Left lung (tissue), 10 donors: ENCODE results near the gene HIVEP1. TPM values are rescaled to one million over a fixed set of nuclear protein-coding genes. Genes with fewer than 3 reads are reported as not detected.

Experiments used
- ATAC-seq: fragments of 200-7000 bp; cut with Tn5 transposase; one replicate; pipeline ENCODE4 v1.9.1; 2020; ENCODE audit warnings: moderate library complexity
- DNase-seq, 4 donors: peaks; one replicate each; pipeline ENCODE4 v3.0.0-alpha.2; 2013 to 2020
- H3K27ac ChIP-seq, 2 donors: fragments of 200-600 bp; sonication (generic) in 1 of 2; one replicate each; pipeline versions ENCODE4 v1.5.0 to v1.8.0; 2020 to 2021
- H3K27me3 ChIP-seq, 2 donors: fragments of 200-600 bp; sonication (generic) in 1 of 2; one replicate each; pipeline versions ENCODE4 v1.5.0 to v1.8.0; 2020 to 2021
- H3K36me3 ChIP-seq, 2 donors: fragments of 200-600 bp; sonication (generic) in 1 of 2; one replicate each; pipeline versions ENCODE4 v1.5.0 to v1.8.0; 2020 to 2021
- H3K4me1 ChIP-seq, 2 donors: fragments of 200-600 bp; one replicate each; pipeline ENCODE4 v1.8.0; 2021
- H3K4me3 ChIP-seq, 2 donors: fragments of 200-600 bp; sonication (generic) in 1 of 2; one replicate each; pipeline versions ENCODE4 v1.5.0 to v1.8.0; 2020 to 2021; ENCODE audit warnings: mild to moderate bottlenecking in 1 of 2
- H3K9me3 ChIP-seq, 2 donors: fragments of 200-600 bp; sonication (generic) in 1 of 2; one replicate each; pipeline versions ENCODE4 v1.5.0 to v1.8.0; 2020 to 2021
- intact Hi-C, 2 donors: fragments of 100-400 bp; cut with DNase I; formaldehyde crosslinking; loops; one replicate each; pipeline versions ENCODE4 v1.11.2 to v1.14.2; 2022
- polyA plus RNA-seq, 6 donors: library from polyadenylated mRNA; unstranded; fragments of 120-200 nt; gene quantifications; one replicate each; pipeline ENCODE4 v1.2.1, GENCODE V29; 2013; ENCODE audit not compliant: insufficient read length in 6 of 6
- total RNA-seq, 2 donors: library from RNA; stranded (reverse); fragmentation: NEBNext Ultra II Directional; extraction: Animal tissue kit (Norgen Biotek cat#: 25700); gene quantifications; one replicate each; pipeline ENCODE4 v1.2.1, GENCODE V29; 2021
- TF ChIP-seq, protein P1 (sequence below), 2 donors: fragments of 200-600 bp; sonication (generic) in 1 of 2; IDR thresholded peaks; one replicate each; pipeline versions ENCODE4 v1.5.0 to v1.8.0; 2021; ENCODE audit warnings: antibody characterized with exemption in 2 of 2
- donor health status: DM: no; HTN: yes; CAD: no.
- donor health status: DM: no; HTN: no; CAD: no.

Gene HIVEP1
- total and polyA plus RNA-seq, 8 donors = 24.1 to 35.9 (median 29.0) TPM

DNA sequence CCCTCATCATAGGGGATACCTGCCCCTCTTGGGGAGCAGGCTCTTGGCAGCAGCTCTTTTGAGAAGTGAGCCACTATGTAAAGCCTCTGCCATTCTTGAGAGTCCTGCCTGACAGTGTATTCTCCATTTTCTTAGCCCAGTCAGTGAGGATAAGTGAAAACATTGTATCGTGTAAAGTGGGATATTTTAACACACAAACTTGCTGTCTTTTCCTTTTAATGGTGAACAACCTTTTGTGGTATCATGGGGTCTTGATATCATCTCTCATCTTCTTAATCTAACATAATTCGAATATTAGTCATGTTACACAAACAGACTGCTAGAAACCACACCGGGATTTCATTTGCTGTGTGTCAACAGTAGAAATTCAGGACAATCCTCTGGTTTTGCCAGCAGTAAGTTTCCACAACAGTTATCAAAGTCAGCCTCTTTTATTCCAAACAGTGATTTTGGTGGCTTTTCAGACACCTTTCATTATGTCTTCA is 136.2 kb downstream of the HIVEP1 start:
- Histone ChIP-seq H3K4me3 (no peak overlapping the region), H3K27me3 (no peaks in the 10 kb centered on the region), H3K4me1 (no peaks in the 10 kb centered on the region), H3K36me3 (no peaks in the 10 kb centered on the region), H3K9me3 (no peaks in the 10 kb centered on the region), H3K27ac (no peak overlapping the region)
- no peak for DNase-seq
- TF ChIP-seq, protein P1, sequence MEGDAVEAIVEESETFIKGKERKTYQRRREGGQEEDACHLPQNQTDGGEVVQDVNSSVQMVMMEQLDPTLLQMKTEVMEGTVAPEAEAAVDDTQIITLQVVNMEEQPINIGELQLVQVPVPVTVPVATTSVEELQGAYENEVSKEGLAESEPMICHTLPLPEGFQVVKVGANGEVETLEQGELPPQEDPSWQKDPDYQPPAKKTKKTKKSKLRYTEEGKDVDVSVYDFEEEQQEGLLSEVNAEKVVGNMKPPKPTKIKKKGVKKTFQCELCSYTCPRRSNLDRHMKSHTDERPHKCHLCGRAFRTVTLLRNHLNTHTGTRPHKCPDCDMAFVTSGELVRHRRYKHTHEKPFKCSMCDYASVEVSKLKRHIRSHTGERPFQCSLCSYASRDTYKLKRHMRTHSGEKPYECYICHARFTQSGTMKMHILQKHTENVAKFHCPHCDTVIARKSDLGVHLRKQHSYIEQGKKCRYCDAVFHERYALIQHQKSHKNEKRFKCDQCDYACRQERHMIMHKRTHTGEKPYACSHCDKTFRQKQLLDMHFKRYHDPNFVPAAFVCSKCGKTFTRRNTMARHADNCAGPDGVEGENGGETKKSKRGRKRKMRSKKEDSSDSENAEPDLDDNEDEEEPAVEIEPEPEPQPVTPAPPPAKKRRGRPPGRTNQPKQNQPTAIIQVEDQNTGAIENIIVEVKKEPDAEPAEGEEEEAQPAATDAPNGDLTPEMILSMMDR (IDR thresholded peaks at IDR 0.05) = no peak
- intact Hi-C loops = no loop called here
- ATAC-seq = no peak

GRCh38 chr6:12148841-12149240 is 136.7 kb downstream of the HIVEP1 start:
- no peaks in the 10 kb centered on the region for H3K4me1 ChIP-seq
- TF ChIP-seq, protein P1 (IDR thresholded peaks at IDR 0.05) = no peak
- no peak overlapping the region for H3K27ac ChIP-seq
- no peaks in the 10 kb centered on the region for H3K27me3 ChIP-seq
- intact Hi-C loops = no loop called here
- DNase-seq (no peak), ATAC-seq (no peak)
- no peak overlapping the region for H3K4me3 ChIP-seq
- H3K36me3 ChIP-seq = no peaks in the 10 kb centered on the region
- H3K9me3 ChIP-seq = no peaks in the 10 kb centered on the region

GRCh38 chr6:12149944-12150510 is 137.9 kb downstream of the HIVEP1 start:
- intact Hi-C loops = no loop called here
- Histone ChIP-seq H3K9me3 (no peaks in the 10 kb centered on the region), H3K27ac (no peak overlapping the region), H3K36me3 (no peaks in the 10 kb centered on the region), H3K27me3 (no peaks in the 10 kb centered on the region), H3K4me1 (no peaks in the 10 kb centered on the region), H3K4me3 (no peak overlapping the region)
- DNase-seq = no peak
- TF ChIP-seq, protein P1 (IDR thresholded peaks at IDR 0.05) = no peak
- no peak for ATAC-seq

DNA sequence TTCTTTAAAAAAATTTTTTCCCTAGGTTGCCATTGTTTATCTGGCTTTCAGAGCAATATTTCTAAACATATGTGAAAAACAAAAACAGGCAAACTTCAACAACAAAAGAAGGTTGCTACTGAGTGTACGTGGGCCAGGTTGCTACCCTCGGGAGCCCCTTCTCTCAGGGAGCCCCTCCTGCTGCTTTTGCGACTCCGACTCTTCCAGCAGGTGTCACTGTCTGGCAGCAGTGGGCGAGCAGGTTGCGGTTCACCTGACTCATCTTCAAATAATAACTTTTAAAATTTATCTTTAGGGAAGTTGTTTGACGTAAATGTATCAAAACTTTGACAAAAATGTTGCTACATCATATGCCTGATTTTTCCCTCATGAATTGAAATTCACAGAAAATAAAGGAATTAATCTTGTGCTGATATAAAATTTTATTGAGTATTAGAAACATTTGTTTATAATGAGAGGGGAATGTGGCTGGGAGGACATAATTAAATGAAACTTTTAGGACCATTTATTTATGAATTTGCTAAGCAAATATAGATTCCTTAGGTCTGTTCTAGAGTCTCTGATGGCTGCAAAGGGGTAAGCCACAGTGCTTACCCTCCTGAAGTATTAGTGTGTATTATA is 138.8 kb downstream of the HIVEP1 start:
- Histone ChIP-seq H3K27me3 (no peaks in the 10 kb centered on the region), H3K4me3 (no peak overlapping the region), H3K36me3 (no peaks in the 10 kb centered on the region), H3K27ac (no peak overlapping the region), H3K4me1 (no peaks in the 10 kb centered on the region), H3K9me3 (no peaks in the 10 kb centered on the region)
- TF ChIP-seq, protein P1 (IDR thresholded peaks at IDR 0.05) = peak in 1 of 2 donors; percentile 13
- intact Hi-C loops = no loop called here
- no peak for ATAC-seq
- peak in 2 of 4 donors; percentile 5 to 70 for DNase-seq

- Histone ChIP-seq H3K36me3 (no peaks in the 10 kb centered on the region), H3K4me1 (no peaks in the 10 kb centered on the region), H3K27ac (no peak overlapping the region), H3K9me3 (no peaks in the 10 kb centered on the region), H3K4me3 (no peak overlapping the region), H3K27me3 (no peaks in the 10 kb centered on the region)
- DNase-seq = no peak
- TF ChIP-seq, protein P1 (IDR thresholded peaks at IDR 0.05) = no peak
- intact Hi-C loops = no loop called here
- ATAC-seq = no peak
Observed at GRCh38 chr6:12151433-12151820, 139.3 kb downstream of the HIVEP1 start.
